H9 (cell line): ENCODE measurements around the gene ANKHD1. TPM values are rescaled to one million over a fixed set of nuclear protein-coding genes. Genes with fewer than 3 reads are reported as not detected.
A peak's percentile ranks its signal among the peaks of the same experiment; 100 is the strongest.

ENCODE experiments used
- DNase-seq: peaks from one replicate; pipeline ENCODE4 v3.0.0-alpha.2; 2017
- H2AFZ ChIP-seq: one replicate; pipeline ENCODE4 v1.6.1; 2013; ENCODE audit warnings: mild to moderate bottlenecking, low read length, control low read depth, moderate library complexity
- H2AK5ac ChIP-seq: 2 replicates; pipeline ENCODE4 v1.6.1; 2013; ENCODE audit warnings: low read length, control low read depth, mixed read lengths; ENCODE audit not compliant: insufficient read length
- H2BK120ac ChIP-seq: one replicate; pipeline ENCODE4 v1.6.1; 2013; ENCODE audit warnings: low read depth, mild to moderate bottlenecking, low read length, control low read depth, inconsistent platforms; ENCODE audit not compliant: poor library complexity, severe bottlenecking
- H2BK12ac ChIP-seq: 2 replicates; pipeline ENCODE4 v1.6.1; 2013; ENCODE audit warnings: low read length, control low read depth, mixed read lengths, low read depth; ENCODE audit not compliant: insufficient read length
- H2BK15ac ChIP-seq: 2 replicates; pipeline ENCODE4 v1.6.1; 2013; ENCODE audit warnings: low read depth, low read length, control low read depth
- H2BK20ac ChIP-seq: one replicate; pipeline ENCODE4 v1.6.1; 2013; ENCODE audit warnings: low read depth, mild to moderate bottlenecking, low read length, control low read depth, inconsistent platforms; ENCODE audit not compliant: poor library complexity, severe bottlenecking
- H2BK5ac ChIP-seq: 2 replicates; pipeline ENCODE4 v1.6.1; 2013; ENCODE audit warnings: low read length, control low read depth, mixed read lengths; ENCODE audit not compliant: insufficient read length
- H3K14ac ChIP-seq: 2 replicates; pipeline ENCODE4 v1.6.1; 2013; ENCODE audit warnings: low read length, control low read depth; ENCODE audit not compliant: insufficient read depth
- H3K18ac ChIP-seq: 2 replicates; pipeline ENCODE4 v1.6.1; 2013; ENCODE audit warnings: low read depth, mild to moderate bottlenecking, mixed read lengths, low read length, control low read depth; ENCODE audit not compliant: insufficient read length
- H3K23ac ChIP-seq: 2 replicates; pipeline ENCODE4 v1.6.1; 2013; ENCODE audit warnings: low read length, control low read depth, mixed read lengths, low read depth; ENCODE audit not compliant: insufficient read length
- H3K23me2 ChIP-seq: 2 replicates; pipeline ENCODE4 v1.6.1; 2013; ENCODE audit warnings: low read depth, mild to moderate bottlenecking, mixed read lengths, low read length, control low read depth; ENCODE audit not compliant: insufficient read length, poor library complexity, severe bottlenecking
- H3K27ac ChIP-seq: 2 replicates; pipeline ENCODE4 v1.5.1; 2013; ENCODE audit warnings: low read length, control low read depth, mixed read lengths, low read depth; ENCODE audit not compliant: insufficient read length
- H3K27me3 ChIP-seq: 2 replicates; pipeline ENCODE4 v1.6.1; 2013; ENCODE audit warnings: low read length, control low read depth, inconsistent platforms; ENCODE audit not compliant: insufficient read depth
- H3K4ac ChIP-seq: 2 replicates; pipeline ENCODE4 v1.6.1; 2013; ENCODE audit warnings: low read depth, mild to moderate bottlenecking, control low read depth, inconsistent platforms, low read length, moderate library complexity
- H3K4me1 ChIP-seq: 2 replicates; pipeline ENCODE4 v1.6.1; 2013; ENCODE audit warnings: low read length, control low read depth, inconsistent platforms; ENCODE audit not compliant: insufficient read depth
- H3K4me2 ChIP-seq: 2 replicates; pipeline ENCODE4 v1.6.1; 2013; ENCODE audit warnings: low read length, control low read depth, mixed read lengths; ENCODE audit not compliant: insufficient read length, insufficient read depth
- H3K56ac ChIP-seq: 2 replicates; pipeline ENCODE4 v1.6.1; 2013; ENCODE audit warnings: low read depth, mild to moderate bottlenecking, mixed read lengths, low read length, control low read depth; ENCODE audit not compliant: insufficient read length
- H3K79me1 ChIP-seq: 2 replicates; pipeline ENCODE4 v1.6.1; 2013; ENCODE audit warnings: low read depth, mild to moderate bottlenecking, moderate library complexity, low read length, control low read depth, inconsistent platforms; ENCODE audit not compliant: insufficient read depth, poor library complexity, severe bottlenecking
- H3K79me2 ChIP-seq: 2 replicates; pipeline ENCODE4 v1.6.1; 2013; ENCODE audit warnings: low read length, control low read depth, inconsistent platforms; ENCODE audit not compliant: insufficient read depth
- H3K9ac ChIP-seq: 2 replicates; pipeline ENCODE4 v1.6.1; 2013; ENCODE audit warnings: low read length, control low read depth, mixed read lengths; ENCODE audit not compliant: insufficient read length; ENCODE audit errors: extremely low read depth
- H3K9me3 ChIP-seq: one replicate; pipeline ENCODE4 v1.6.1; 2013; ENCODE audit warnings: low read depth, low read length, inconsistent platforms; ENCODE audit not compliant: control insufficient read depth
- H3T11ph ChIP-seq: one replicate; pipeline ENCODE4 v1.6.1; 2013; ENCODE audit warnings: mild to moderate bottlenecking, low read length, control low read depth, inconsistent platforms
- H4K20me1 ChIP-seq: one replicate; pipeline ENCODE4 v1.6.1; 2013; ENCODE audit not compliant: control insufficient read depth, insufficient read length, insufficient read depth
- H4K5ac ChIP-seq: 2 replicates; pipeline ENCODE4 v1.6.1; 2013; ENCODE audit warnings: low read depth, mild to moderate bottlenecking, mixed read lengths, low read length, control low read depth; ENCODE audit not compliant: insufficient read length
- H4K8ac ChIP-seq: replicated peaks from 2 replicates; pipeline ENCODE4 v1.6.1; 2013; ENCODE audit warnings: low read length, control low read depth, mixed read lengths, low read depth; ENCODE audit not compliant: insufficient read length
- H4K91ac ChIP-seq: 2 replicates; pipeline ENCODE4 v1.6.1; 2013; ENCODE audit warnings: low read depth, mild to moderate bottlenecking, moderate library complexity, mixed read lengths, low read length, control low read depth; ENCODE audit not compliant: insufficient read length
- H3K27ac Mint-ChIP-seq, 3 experiments: 2 replicates in 2 of 3; 3 replicates in 1 of 3; pipeline ENCODE4 v1.8.0; 2020 to 2021; ENCODE audit warnings: mixed read lengths in 3 of 3, mild to moderate bottlenecking in 1 of 3, moderate library complexity in 1 of 3
- H3K27me3 Mint-ChIP-seq: 2 replicates; pipeline ENCODE4 v1.8.0; 2021; ENCODE audit warnings: low read depth, mild to moderate bottlenecking, moderate library complexity, mixed read lengths
- H3K36me3 Mint-ChIP-seq, 3 experiments: 2 replicates in 2 of 3; 3 replicates in 1 of 3; pipeline ENCODE4 v1.8.0; 2020 to 2021; ENCODE audit warnings: low read depth in 3 of 3, mixed read lengths in 3 of 3; ENCODE audit not compliant: insufficient read depth in 1 of 3
- H3K4me1 Mint-ChIP-seq, 2 experiments: 2 replicates each; pipeline ENCODE4 v1.8.0; 2020; ENCODE audit warnings: mixed read lengths in 2 of 2
- H3K4me3 Mint-ChIP-seq, 2 experiments: 2 replicates in 1 of 2; 3 replicates in 1 of 2; pipeline ENCODE4 v1.8.0; 2020 to 2021; ENCODE audit warnings: mild to moderate bottlenecking in 2 of 2, mixed read lengths in 2 of 2, moderate library complexity in 1 of 2
- H3K9me3 Mint-ChIP-seq, 2 experiments: 2 replicates in 1 of 2; 3 replicates in 1 of 2; pipeline ENCODE4 v1.8.0; 2020; ENCODE audit warnings: mild to moderate bottlenecking in 2 of 2, mixed read lengths in 2 of 2, moderate library complexity in 1 of 2
- WGBS: extraction: QIAGEN DNeasy Blood & Tissue Kit; methylation state at CpG from one replicate; pipeline ENCODE4 v1.1.7; 2013; ENCODE audit warnings: missing lambda C conversion rate, low lambda C conversion rate, mixed read lengths; ENCODE audit not compliant: insufficient read length; ENCODE audit errors: extremely low coverage; 5-methylcytosine and 5-hydroxymethylcytosine counted together
- total RNA-seq: library from RNA; stranded (reverse); gene quantifications from 2 replicates; pipeline ENCODE4 v1.2.1, GENCODE V29; 2021
- TF ChIP-seq, protein P1 (sequence below): fragments of 200-600 bp; sonication (generic); conservative IDR thresholded peaks from 3 replicates; pipeline ENCODE4 v1.8.0; 2021; ENCODE audit warnings: antibody characterized with exemption, mild to moderate bottlenecking

The ANKHD1 gene
- total RNA-seq, 1 experiment from 2014 or later, result 105 TPM

- Histone ChIP-seq H3K79me2 (no peaks in the 10 kb centered on the region; the same call in 1 of the 2 replicates), H2BK15ac (no peak overlapping the region), H3K56ac (no peak overlapping the region), H3K4me2 (no peak overlapping the region), H3K23me2 (peaks cover 7% of the 10 kb centered on the region), H4K20me1 (no peaks in the 10 kb centered on the region), H2BK5ac (no peak overlapping the region), H3K9ac (no peak overlapping the region), H3K9me3 (no peaks in the 10 kb centered on the region), H3K18ac (no peak overlapping the region), H3T11ph (no peak overlapping the region), H4K91ac (no peak overlapping the region), H3K79me1 (no peaks in the 10 kb centered on the region), H3K27ac (no peak overlapping the region), H3K4ac (no peak overlapping the region), H2AFZ (no peak overlapping the region), H2BK20ac (no peak overlapping the region), H4K8ac (no peak overlapping the region), H2BK120ac (no peak overlapping the region), H3K4me1 (0 out of 2 replicates have a peak, but pooled peaks cover 7% of the 10 kb centered on the region), H3K23ac (no peak overlapping the region), H2AK5ac (no peak overlapping the region), H3K14ac (no peak overlapping the region), H4K5ac (no peak overlapping the region), H2BK12ac (no peak overlapping the region), H3K27me3 (no peaks in the 10 kb centered on the region)
- DNase-seq, result no peak
- no peaks in the 10 kb centered on the region for H3K9me3 Mint-ChIP-seq
- TF ChIP-seq, protein P1, sequence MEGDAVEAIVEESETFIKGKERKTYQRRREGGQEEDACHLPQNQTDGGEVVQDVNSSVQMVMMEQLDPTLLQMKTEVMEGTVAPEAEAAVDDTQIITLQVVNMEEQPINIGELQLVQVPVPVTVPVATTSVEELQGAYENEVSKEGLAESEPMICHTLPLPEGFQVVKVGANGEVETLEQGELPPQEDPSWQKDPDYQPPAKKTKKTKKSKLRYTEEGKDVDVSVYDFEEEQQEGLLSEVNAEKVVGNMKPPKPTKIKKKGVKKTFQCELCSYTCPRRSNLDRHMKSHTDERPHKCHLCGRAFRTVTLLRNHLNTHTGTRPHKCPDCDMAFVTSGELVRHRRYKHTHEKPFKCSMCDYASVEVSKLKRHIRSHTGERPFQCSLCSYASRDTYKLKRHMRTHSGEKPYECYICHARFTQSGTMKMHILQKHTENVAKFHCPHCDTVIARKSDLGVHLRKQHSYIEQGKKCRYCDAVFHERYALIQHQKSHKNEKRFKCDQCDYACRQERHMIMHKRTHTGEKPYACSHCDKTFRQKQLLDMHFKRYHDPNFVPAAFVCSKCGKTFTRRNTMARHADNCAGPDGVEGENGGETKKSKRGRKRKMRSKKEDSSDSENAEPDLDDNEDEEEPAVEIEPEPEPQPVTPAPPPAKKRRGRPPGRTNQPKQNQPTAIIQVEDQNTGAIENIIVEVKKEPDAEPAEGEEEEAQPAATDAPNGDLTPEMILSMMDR, result no peak
- peak overlapping the region in 1 of 2 experiments; percentile 64; a peak in 1 of 5 replicates for H3K4me3 Mint-ChIP-seq
- H3K27ac Mint-ChIP-seq, result peak overlapping the region in 2 of 3 experiments; percentile 64 to 79; a peak in 5 of 7 replicates
- peaks cover 27 to 29% of the 10 kb centered on the region in 2 experiments for H3K4me1 Mint-ChIP-seq
- WGBS, result no CpG with 5 or more reads among the region's 3 CpGs
- H3K36me3 Mint-ChIP-seq, result peaks cover 16 to 66% (median 45%) of the 10 kb centered on the region in 3 experiments; a peak in 6 of 7 replicates
- H3K27me3 Mint-ChIP-seq, result no peaks in the 10 kb centered on the region
These were observed 147.9 kb downstream of the ANKHD1 start for GRCh38 chr5:140549237-140550144.
